H1 (cell line): ENCODE measurements around the gene GGT5. TPM values are rescaled to one million over a fixed set of nuclear protein-coding genes. Genes with fewer than 3 reads are reported as not detected.

Source experiments
- CTCF ChIA-PET: fragments of 300-600 bp; sonication (Branson Sonifier 250); formaldehyde crosslinking; loops from one replicate; lab custom pipeline; 2021; ENCODE audit not compliant: partially characterized antibody; lab: Charles Lee
- POLR2A ChIA-PET: fragments of 300-600 bp; sonication (Branson Sonifier 250); formaldehyde crosslinking; loops from one replicate; lab custom pipeline; 2021; ENCODE audit warnings: inconsistent platforms; ENCODE audit not compliant: partially characterized antibody; lab: Charles Lee
- DNase-seq, 2 experiments: peaks; one replicate each; pipeline versions ENCODE4 v3.0.0 to v3.0.0-alpha.2; 2010 to 2022; ENCODE audit warnings: low spot score in 2 of 2, low read depth in 1 of 2, mixed read lengths in 1 of 2
- FAIRE-seq: peaks from 2 replicates; lab custom pipeline; 2011; peaks lifted over from hg19 to GRCh38; lab: Jason Lieb, UNC
- H2AFZ ChIP-seq: 2 replicates; pipeline ENCODE4 v1.8.1; 2012; ENCODE audit warnings: low read length, inconsistent platforms
- H2AK5ac ChIP-seq: 2 replicates; pipeline ENCODE4 v1.6.1; 2013; ENCODE audit warnings: low read depth, low read length
- H2BK120ac ChIP-seq: replicated peaks from 2 replicates; pipeline ENCODE3; 2013; ENCODE audit warnings: low read depth, low read length, inconsistent platforms
- H2BK12ac ChIP-seq: 2 replicates; pipeline ENCODE4 v1.6.1; 2013; ENCODE audit warnings: low read depth, low read length
- H2BK15ac ChIP-seq: 2 replicates; pipeline ENCODE4 v1.6.1; 2013; ENCODE audit warnings: low read length
- H2BK20ac ChIP-seq: 2 replicates; pipeline ENCODE4 v1.6.1; 2013; ENCODE audit warnings: low read length
- H2BK5ac ChIP-seq: 2 replicates; pipeline ENCODE4 v1.6.1; 2013; ENCODE audit warnings: low read depth, low read length
- H3K14ac ChIP-seq: 2 replicates; pipeline ENCODE4 v1.6.1; 2013; ENCODE audit warnings: inconsistent platforms; ENCODE audit not compliant: insufficient read length
- H3K18ac ChIP-seq: 2 replicates; pipeline ENCODE4 v1.6.1; 2013; ENCODE audit warnings: low read length; ENCODE audit errors: extremely low read depth
- H3K23ac ChIP-seq: 2 replicates; pipeline ENCODE4 v1.6.1; 2013; ENCODE audit warnings: inconsistent platforms; ENCODE audit not compliant: insufficient read length
- H3K23me2 ChIP-seq: 2 replicates; pipeline ENCODE4 v1.6.1; 2013; ENCODE audit warnings: low read depth, low read length
- H3K27ac ChIP-seq: 2 replicates; pipeline ENCODE4 v1.6.1; 2011; ENCODE audit warnings: low read depth, low read length, inconsistent platforms
- H3K27me3 ChIP-seq, 4 experiments: replicated peaks in 1 of 4; 1 replicate in 1 of 4; 2 replicates in 3 of 4; pipeline versions ENCODE4 v1.6.1 to v1.8.1; 2011 to 2013; ENCODE audit warnings: low read length in 3 of 4, mild to moderate bottlenecking in 3 of 4, inconsistent platforms in 2 of 4, mixed read lengths in 2 of 4, moderate library complexity in 1 of 4; ENCODE audit not compliant: control insufficient read depth in 3 of 4, insufficient read depth in 3 of 4; ENCODE audit errors: extremely low read depth in 1 of 4
- H3K36me3 ChIP-seq, 4 experiments: 2 replicates each; pipeline versions ENCODE4 v1.6.1 to v1.8.1; 2011 to 2013; ENCODE audit warnings: mild to moderate bottlenecking in 4 of 4, low read length in 3 of 4, moderate library complexity in 2 of 4, control low read depth in 1 of 4, inconsistent platforms in 1 of 4; ENCODE audit not compliant: insufficient read depth in 4 of 4, control insufficient read depth in 2 of 4
- H3K4ac ChIP-seq: replicated peaks from 2 replicates; pipeline ENCODE3; 2013; ENCODE audit warnings: low read length, low read depth, mixed read lengths, inconsistent platforms; ENCODE audit not compliant: insufficient read length
- H3K4me1 ChIP-seq, 4 experiments: replicated peaks in 1 of 4; 1 replicate in 1 of 4; 2 replicates in 3 of 4; pipeline versions ENCODE4 v1.6.1 to v1.8.1; 2011 to 2013; ENCODE audit warnings: low read length in 3 of 4, inconsistent platforms in 2 of 4, mixed read lengths in 1 of 4; ENCODE audit not compliant: insufficient read depth in 4 of 4, control insufficient read depth in 3 of 4
- H3K4me2 ChIP-seq, 2 experiments: 2 replicates each; pipeline versions ENCODE4 v1.6.1 to v1.8.1; 2011 to 2013; ENCODE audit warnings: low read depth in 2 of 2, low read length in 2 of 2, control low read depth in 1 of 2, inconsistent platforms in 1 of 2, mild to moderate bottlenecking in 1 of 2; ENCODE audit not compliant: insufficient read depth in 1 of 2
- H3K4me3 ChIP-seq, 4 experiments: fragments of 200-600, 300-600 bp in 1 of 4; sonication (generic), shearing (Covaris generic), sonication (Bioruptor Twin) in 1 of 4; 2 replicates each; pipeline versions ENCODE4 v1.5.1 to v1.8.1; 2011 to 2016; ENCODE audit warnings: low read length in 4 of 4, low read depth in 3 of 4, control low read depth in 2 of 4, inconsistent platforms in 2 of 4, mild to moderate bottlenecking in 2 of 4, mixed read lengths in 1 of 4, moderate library complexity in 1 of 4; ENCODE audit not compliant: insufficient read depth in 2 of 4; ENCODE audit errors: extremely low read depth in 1 of 4
- H3K56ac ChIP-seq: replicated peaks from 2 replicates; pipeline ENCODE3; 2013; ENCODE audit warnings: low read depth, mild to moderate bottlenecking, mixed read lengths, low read length, inconsistent platforms; ENCODE audit not compliant: insufficient read length
- H3K79me1 ChIP-seq: 2 replicates; pipeline ENCODE4 v1.6.1; 2013; ENCODE audit warnings: low read depth, low read length, control low read depth
- H3K79me2 ChIP-seq, 2 experiments: 2 replicates each; pipeline versions ENCODE4 v1.6.1 to v1.8.1; 2012 to 2013; ENCODE audit warnings: low read length in 2 of 2, mild to moderate bottlenecking in 2 of 2, inconsistent platforms in 1 of 2; ENCODE audit not compliant: insufficient read depth in 2 of 2, control insufficient read depth in 1 of 2
- H3K9ac ChIP-seq, 4 experiments: replicated peaks in 1 of 4; 1 replicate in 1 of 4; 2 replicates in 3 of 4; pipeline versions ENCODE4 v1.6.1 to v1.8.1; 2011 to 2013; ENCODE audit warnings: low read depth in 3 of 4, low read length in 3 of 4, control low read depth in 2 of 4, mild to moderate bottlenecking in 2 of 4, moderate library complexity in 2 of 4, inconsistent platforms in 1 of 4; ENCODE audit errors: extremely low read depth in 1 of 4
- H3K9me3 ChIP-seq, 2 experiments: 2 replicates each; pipeline versions ENCODE4 v1.6.1 to v1.8.1; 2012 to 2013; ENCODE audit warnings: mild to moderate bottlenecking in 2 of 2, moderate library complexity in 2 of 2, control low read depth in 1 of 2, inconsistent platforms in 1 of 2, low read depth in 1 of 2, low read length in 1 of 2, mixed read lengths in 1 of 2; ENCODE audit not compliant: insufficient read depth in 2 of 2
- H4K20me1 ChIP-seq, 2 experiments: replicated peaks in 1 of 2; 2 replicates each; pipeline versions ENCODE3 to v1.8.1; 2011 to 2013; ENCODE audit warnings: inconsistent platforms in 2 of 2, low read length in 2 of 2, mild to moderate bottlenecking in 1 of 2; ENCODE audit not compliant: insufficient read depth in 2 of 2, control insufficient read depth in 1 of 2
- H4K5ac ChIP-seq: 2 replicates; pipeline ENCODE4 v1.6.1; 2013; ENCODE audit warnings: low read length, low read depth, mixed read lengths, inconsistent platforms; ENCODE audit not compliant: insufficient read length
- H4K8ac ChIP-seq: 2 replicates; pipeline ENCODE4 v1.8.0; 2013; ENCODE audit warnings: mild to moderate bottlenecking, moderate library complexity, low read length, inconsistent platforms; ENCODE audit not compliant: insufficient read depth; ENCODE audit errors: extremely low read depth
- H4K91ac ChIP-seq: replicated peaks from 2 replicates; pipeline ENCODE3; 2013; ENCODE audit warnings: low read length, mixed read lengths, inconsistent platforms; ENCODE audit not compliant: insufficient read length
- NRF1 ChIP-seq: IDR thresholded peaks from 2 replicates; pipeline ENCODE4 v1.6.1; 2011; ENCODE audit warnings: mild to moderate bottlenecking, low read depth, low read length, improper control_type of control experiment
- TBP ChIP-seq: IDR thresholded peaks from 2 replicates; pipeline ENCODE4 v1.6.1; 2011; ENCODE audit warnings: low read depth, low read length, improper control_type of control experiment
- polyA plus RNA-seq, 7 experiments: library from polyadenylated mRNA; depleted of rRNA in 3 of 7; stranded (reverse) in 5 of 7; unstranded in 2 of 7; fragments of >200 nt in 5 of 7; fragments of 200-250 nt in 2 of 7; gene quantifications; 1 replicate in 5 of 7; 2 replicates in 1 of 7; 4 replicates in 1 of 7; pipeline versions ENCODE4 v1.2.1 to v1.2.3, GENCODE V29; 2011 to 2013; ENCODE audit warnings: missing spikeins in 2 of 7, mixed read lengths in 2 of 7
- total RNA-seq: library from RNA; stranded (reverse); fragmentation: NEBNext Ultra II Directional; extraction: Animal tissue kit (Norgen Biotek cat#: 25700); gene quantifications from 2 replicates; pipeline ENCODE4 v1.2.1, GENCODE V29; 2021

The GGT5 gene
- total and polyA plus RNA-seq, 2 of the 8 experiments (the other 6 are each of a cell fraction or from before 2014, with no cell fraction given): 0.05 TPM; not detected in 1

- no peak overlapping the region for H3K14ac ChIP-seq
- H4K8ac ChIP-seq: no peak overlapping the region
- H3K9me3 ChIP-seq: no peaks in the 10 kb centered on the region
- no peak overlapping the region for H3K4me2 ChIP-seq
- no peak overlapping the region for H2BK5ac ChIP-seq
- no peak overlapping the region for H3K4ac ChIP-seq
- H3K9ac ChIP-seq: no peak overlapping the region
- DNase-seq: no peak
- no peak overlapping the region for H3K23ac ChIP-seq
- no peak overlapping the region for H3K56ac ChIP-seq
- peaks cover 6 to 13% of the 10 kb centered on the region in 2 experiments for H4K20me1 ChIP-seq
- H2BK120ac ChIP-seq: no peak overlapping the region
- H2BK20ac ChIP-seq: no peak overlapping the region
- no peak overlapping the region for H3K18ac ChIP-seq
- no peak overlapping the region for H3K27ac ChIP-seq
- peaks cover 0 to 60% of the 10 kb centered on the region in 2 experiments; a peak in 3 of 4 replicates for H3K79me2 ChIP-seq
- no peak overlapping the region for H2AK5ac ChIP-seq
- ChIA-PET CTCF (no interaction called here), POLR2A (interaction anchor here (1.0 kb wide), 1 partner anchor 20 kb away, joined by 3 read pairs; the partner anchor contains the start of gene SPECC1L)
- H3K27me3 ChIP-seq: no peaks in the 10 kb centered on the region
- H3K4me1 ChIP-seq: peaks cover 0 to 2% (median 0%) of the 10 kb centered on the region in 4 experiments; a peak in 2 of 7 replicates
- H3K4me3 ChIP-seq: no peak overlapping the region
- no peaks in the 10 kb centered on the region for H3K36me3 ChIP-seq
- H2BK15ac ChIP-seq: no peak overlapping the region
- no peak overlapping the region for H2AFZ ChIP-seq
- FAIRE-seq: no peak
- H3K23me2 ChIP-seq: no peaks in the 10 kb centered on the region
- peaks cover 9% of the 10 kb centered on the region for H3K79me1 ChIP-seq
- H2BK12ac ChIP-seq: no peak overlapping the region
- no peak overlapping the region for H4K5ac ChIP-seq
- H4K91ac ChIP-seq: no peak overlapping the region
- TF ChIP-seq NRF1 (no peak), TBP (no peak)
Observed at GRCh38 chr22:24290459-24290858, 45.6 kb upstream of the GGT5 start.
